Measurements from ENCODE around the gene PHGDH. TPM values are rescaled to one million over a fixed set of nuclear protein-coding genes. Genes with fewer than 3 reads are reported as not detected.
A peak's percentile ranks its signal among the peaks of the same experiment; 100 is the strongest.

Gene PHGDH
- total and polyA plus RNA-seq, 9 of the 15 experiments (the other 6 are each of a cell fraction or from before 2014, with no cell fraction given): 6.7 to 84.2 (median 36.2) TPM

GRCh38 chr1:119743776-119744597, 32.3 kb downstream of the PHGDH start (continued):
- TF ChIP-seq TRIM25 (IDR thresholded peaks at IDR 0.05; ENCODE audit: borderline replicate concordance): no peak
- no peak for TF ChIP-seq ZNF589 (CRISPR knock-in tag; IDR thresholded peaks at IDR 0.05; ENCODE audit: low read depth)
- no peak for TF ChIP-seq RUNX1 (IDR thresholded peaks at IDR 0.05; ENCODE audit: low read depth)
- no peak for TF ChIP-seq CBFA2T2 (conservative IDR thresholded peaks at IDR 0.05)
- 0 out of 2 replicates have a peak, but pooled peaks have one; percentile 17 for TF ChIP-seq ZNF384 (IDR thresholded peaks at IDR 0.05; ENCODE audit: low read depth, low read length)
- 0 out of 2 replicates have a peak, but pooled peaks have one; percentile 14 for TF ChIP-seq ZBTB9 (CRISPR knock-in tag; IDR thresholded peaks at IDR 0.05)
- no peak for TF ChIP-seq ELF2 (CRISPR knock-in tag; IDR thresholded peaks at IDR 0.05)
- TF ChIP-seq SIN3A (IDR thresholded peaks at IDR 0.05; ENCODE audit: borderline replicate concordance in 2 of 2, control insufficient read depth in 1 of 2, low read depth in 2 of 2, low read length in 2 of 2): no peak
- no peak for TF ChIP-seq MED1 (CRISPR knock-in tag; IDR thresholded peaks at IDR 0.05; ENCODE audit: borderline replicate concordance)
- no peak for TF ChIP-seq KHSRP (IDR thresholded peaks at IDR 0.05)
- TF ChIP-seq SRF (CRISPR knock-in tag; IDR thresholded peaks at IDR 0.05): 0 out of 4 replicates have a peak, but pooled peaks of 1 of the 2 experiments have one; percentile 39
- no peak for TF ChIP-seq NR2F6 (CRISPR knock-in tag; IDR thresholded peaks at IDR 0.05)
- no peak for TF ChIP-seq ZNF280B (CRISPR knock-in tag; IDR thresholded peaks at IDR 0.05)
- TF ChIP-seq ZNF695 (CRISPR knock-in tag; IDR thresholded peaks at IDR 0.05): no peak

All from K562 (cell line).